Omental fat pad (tissue), 4 donors: ENCODE measurements around the gene CDK16. TPM values are rescaled to one million over a fixed set of nuclear protein-coding genes. Genes with fewer than 3 reads are reported as not detected.

ENCODE experiments used
- ATAC-seq: fragments of 150-250 bp; one replicate; pipeline ENCODE4 v1.9.1; 2016; ENCODE audit warnings: mild to moderate bottlenecking, moderate library complexity; ENCODE audit not compliant: low FRiP score
- DNase-seq: peaks from one replicate; pipeline ENCODE4 v3.0.0-alpha.2; 2019; ENCODE audit warnings: low spot score
- CTCF ChIP-seq, 3 donors: fragments of 450-650 bp; IDR thresholded peaks; one replicate each; pipeline ENCODE4 v1.5.1; 2016 to 2017; ENCODE audit warnings: antibody characterized with exemption in 3 of 3, mild to moderate bottlenecking in 3 of 3, moderate library complexity in 2 of 3
- total RNA-seq, 4 donors: library from RNA; depleted of rRNA; stranded (reverse); fragments of >200 nt; gene quantifications; one replicate each; pipeline ENCODE4 v1.1.0, GENCODE V29; 2016

The CDK16 gene
- total RNA-seq: 100 to 1,000 TPM in 3 of 4 donors, 10 to 100 TPM in 1; 72.4 to 120 (median 102) TPM

GRCh38 chrX:47218280-47218919, at the start of gene CDK16:
CDK16 (plus strand) TSS chrX:47218681; CDS start chrX:47223558, 4,877 bp downstream.
- no peak for DNase-seq
- ATAC-seq: peak; percentile 43
- TF ChIP-seq CTCF (IDR thresholded peaks at IDR 0.05): no peak

- DNase-seq (no peak), ATAC-seq (no peak)
- TF ChIP-seq CTCF (IDR thresholded peaks at IDR 0.05): no peak
Measured at GRCh38 chrX:47169273-47169672, 49.2 kb upstream of the CDK16 start.

GRCh38 chrX:47169726-47170515, 48.6 kb upstream of the CDK16 start:
- no peak for DNase-seq
- ATAC-seq: peak; percentile 60
- no peak for TF ChIP-seq CTCF (IDR thresholded peaks at IDR 0.05)

- ATAC-seq (no peak), DNase-seq (no peak)
- no peak for TF ChIP-seq CTCF (IDR thresholded peaks at IDR 0.05)
Measured at GRCh38 chrX:47170861-47171692, 47.4 kb upstream of the CDK16 start.

- ATAC-seq (no peak), DNase-seq (no peak)
- TF ChIP-seq CTCF (IDR thresholded peaks at IDR 0.05): no peak
Measured at GRCh38 chrX:47171996-47172395, 46.5 kb upstream of the CDK16 start.

- no peak for TF ChIP-seq CTCF (IDR thresholded peaks at IDR 0.05)
- ATAC-seq: no peak
- DNase-seq: no peak
Measured at GRCh38 chrX:47172549-47172948, 45.9 kb upstream of the CDK16 start.
